ENCODE results near the gene ZRANB1.

- TF ChIP-seq EZH2 (IDR thresholded peaks at IDR 0.05; ENCODE audit: insufficient read depth, poor library complexity, severe bottlenecking) (no peak), EZH2phosphoT487 (IDR thresholded peaks at IDR 0.05; ENCODE audit: insufficient read depth, low read depth) (no peak)
These were observed 10.2 kb downstream of the ZRANB1 start for GRCh38 chr10:124952123-124952522.

Measured in GM23248 (cell line).